Kidney capillary endothelial cell (primary cell): Measurements from ENCODE around the gene C10orf143.

Experiments
- DNase-seq: peaks from one replicate; pipeline ENCODE4 v3.0.0-alpha.2; 2018; ENCODE audit warnings: low spot score

Gene C10orf143

DNA sequence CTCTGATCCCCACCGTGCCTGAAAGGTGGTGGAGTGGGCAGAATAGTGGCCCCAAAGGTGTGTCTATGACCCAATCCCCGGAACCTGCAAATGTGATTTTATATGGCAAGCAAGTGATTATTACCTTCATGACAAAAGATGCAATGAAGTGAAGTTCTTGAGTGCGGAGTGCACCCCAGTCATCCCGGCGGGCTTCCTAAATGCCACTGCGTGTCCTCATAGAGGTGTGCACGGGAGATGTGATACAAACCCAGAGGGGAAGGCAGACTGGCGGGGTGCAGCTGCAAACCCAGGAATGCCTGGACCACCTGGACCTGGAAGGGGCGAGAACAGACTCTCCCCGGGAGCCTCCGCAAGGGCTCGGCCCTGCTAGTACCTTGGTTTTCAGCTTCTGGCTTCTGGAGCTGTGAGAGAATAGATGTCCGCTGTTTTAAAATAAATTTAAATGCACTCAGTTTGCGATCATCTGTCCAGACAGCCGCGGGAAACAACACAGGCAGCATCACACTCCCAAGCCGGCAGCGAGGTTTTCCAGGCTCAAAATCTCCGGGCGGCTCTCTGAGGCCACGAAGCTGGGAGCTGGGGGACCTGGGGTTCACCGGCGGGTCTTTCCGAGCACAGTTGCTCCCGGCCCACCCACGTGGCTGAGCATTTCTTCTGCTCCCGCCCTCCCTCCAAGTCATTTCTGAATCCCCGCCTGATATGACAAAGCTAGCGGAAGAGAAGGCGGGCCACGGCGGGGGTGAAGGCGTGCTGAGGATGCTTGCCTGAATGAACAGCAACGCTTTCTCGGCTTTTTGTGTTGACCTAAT lies 96.2 kb downstream of the C10orf143 start:
- no peak for DNase-seq
